ENCODE measurements around the gene NAA60. TPM values are rescaled to one million over a fixed set of nuclear protein-coding genes. Genes with fewer than 3 reads are reported as not detected.

The NAA60 gene
- total and polyA plus RNA-seq, 2 of the 13 experiments (the other 11 are each of a cell fraction or from before 2014, with no cell fraction given), result 14.7 to 32.0 TPM

GRCh38 chr16:3458852-3459361 lies 15.4 kb downstream of the NAA60 start (continued):
- TF ChIP-seq NFKBIZ (CRISPR knock-in tag; IDR thresholded peaks at IDR 0.05), result no peak
- no peak for TF ChIP-seq ZSCAN29 (CRISPR knock-in tag; conservative IDR thresholded peaks at IDR 0.05)
- peak; percentile 37; the same call in 1 of the 2 replicates for TF ChIP-seq DR1 (CRISPR knock-in tag; IDR thresholded peaks at IDR 0.05)
- TF ChIP-seq, protein P1, sequence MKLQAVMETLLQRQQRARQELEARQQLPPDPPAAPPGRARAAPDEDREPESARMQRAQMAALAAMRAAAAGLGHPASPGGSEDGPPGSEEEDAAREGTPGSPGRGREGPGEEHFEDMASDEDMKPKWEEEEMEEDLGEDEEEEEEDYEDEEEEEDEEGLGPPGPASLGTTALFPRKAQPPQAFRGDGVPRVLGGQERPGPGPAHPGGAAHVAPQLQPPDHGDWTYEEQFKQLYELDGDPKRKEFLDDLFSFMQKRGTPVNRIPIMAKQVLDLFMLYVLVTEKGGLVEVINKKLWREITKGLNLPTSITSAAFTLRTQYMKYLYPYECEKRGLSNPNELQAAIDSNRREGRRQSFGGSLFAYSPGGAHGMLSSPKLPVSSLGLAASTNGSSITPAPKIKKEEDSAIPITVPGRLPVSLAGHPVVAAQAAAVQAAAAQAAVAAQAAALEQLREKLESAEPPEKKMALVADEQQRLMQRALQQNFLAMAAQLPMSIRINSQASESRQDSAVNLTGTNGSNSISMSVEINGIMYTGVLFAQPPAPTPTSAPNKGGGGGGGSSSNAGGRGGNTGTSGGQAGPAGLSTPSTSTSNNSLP (IDR thresholded peaks at IDR 0.05; ENCODE audit: low read depth, low read length), result peak; percentile 74
- TF ChIP-seq PCBP1 (IDR thresholded peaks at IDR 0.05; ENCODE audit: borderline replicate concordance, low read depth, low read length), result no peak
- TF ChIP-seq ZBTB7A (CRISPR knock-in tag; IDR thresholded peaks at IDR 0.05), result no peak
- no peak for TF ChIP-seq BCL3 (CRISPR knock-in tag; IDR thresholded peaks at IDR 0.05)
- TF ChIP-seq ZBTB38 (CRISPR knock-in tag; IDR thresholded peaks at IDR 0.05), result no peak
- TF ChIP-seq ZNF207 (IDR thresholded peaks at IDR 0.05; ENCODE audit: borderline replicate concordance), result no peak
- no peak for TF ChIP-seq ZNF136 (CRISPR knock-in tag; IDR thresholded peaks at IDR 0.05; ENCODE audit: low read depth)
- no peak for TF ChIP-seq ZNF660 (CRISPR knock-in tag; IDR thresholded peaks at IDR 0.05; ENCODE audit: borderline replicate concordance, low read depth)
- peak; percentile 87 for TF ChIP-seq SSRP1 (CRISPR knock-in tag; IDR thresholded peaks at IDR 0.05)
- TF ChIP-seq ZNF576 (CRISPR knock-in tag; IDR thresholded peaks at IDR 0.05), result no peak
- TF ChIP-seq ZNF460 (CRISPR knock-in tag; IDR thresholded peaks at IDR 0.05; ENCODE audit: borderline replicate concordance), result no peak
- TF ChIP-seq ZNF446 (CRISPR knock-in tag; IDR thresholded peaks at IDR 0.05), result no peak
- TF ChIP-seq, protein P2, sequence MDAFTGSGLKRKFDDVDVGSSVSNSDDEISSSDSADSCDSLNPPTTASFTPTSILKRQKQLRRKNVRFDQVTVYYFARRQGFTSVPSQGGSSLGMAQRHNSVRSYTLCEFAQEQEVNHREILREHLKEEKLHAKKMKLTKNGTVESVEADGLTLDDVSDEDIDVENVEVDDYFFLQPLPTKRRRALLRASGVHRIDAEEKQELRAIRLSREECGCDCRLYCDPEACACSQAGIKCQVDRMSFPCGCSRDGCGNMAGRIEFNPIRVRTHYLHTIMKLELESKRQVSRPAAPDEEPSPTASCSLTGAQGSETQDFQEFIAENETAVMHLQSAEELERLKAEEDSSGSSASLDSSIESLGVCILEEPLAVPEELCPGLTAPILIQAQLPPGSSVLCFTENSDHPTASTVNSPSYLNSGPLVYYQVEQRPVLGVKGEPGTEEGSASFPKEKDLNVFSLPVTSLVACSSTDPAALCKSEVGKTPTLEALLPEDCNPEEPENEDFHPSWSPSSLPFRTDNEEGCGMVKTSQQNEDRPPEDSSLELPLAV (CRISPR knock-in tag; conservative IDR thresholded peaks at IDR 0.05; ENCODE audit: low read depth), result no peak
- TF ChIP-seq TARDBP (CRISPR knock-in tag; IDR thresholded peaks at IDR 0.05), result peak; percentile 39; the same call in 1 of the 2 replicates
- no peak for TF ChIP-seq PAF1 (CRISPR knock-in tag; IDR thresholded peaks at IDR 0.05)
- TF ChIP-seq ZNF720 (CRISPR knock-in tag; IDR thresholded peaks at IDR 0.05), result no peak
- no peak for TF ChIP-seq ONECUT2 (CRISPR knock-in tag; IDR thresholded peaks at IDR 0.05)
- no peak for TF ChIP-seq MEIS2 (CRISPR knock-in tag; IDR thresholded peaks at IDR 0.05)
- TF ChIP-seq PHF20 (CRISPR knock-in tag; IDR thresholded peaks at IDR 0.05), result no peak; the same call in 1 of the 2 replicates
- no peak for TF ChIP-seq NCOA2 (CRISPR knock-in tag; IDR thresholded peaks at IDR 0.05)
- no peak for TF ChIP-seq ZNF44 (CRISPR knock-in tag; IDR thresholded peaks at IDR 0.05)
- no peak for TF ChIP-seq SAFB2 (CRISPR knock-in tag; IDR thresholded peaks at IDR 0.05; ENCODE audit: borderline replicate concordance, low read depth)
- no peak for TF ChIP-seq ZNF792 (CRISPR knock-in tag; IDR thresholded peaks at IDR 0.05)
- TF ChIP-seq ZNF678 (CRISPR knock-in tag; IDR thresholded peaks at IDR 0.05), result 0 out of 2 replicates have a peak, but pooled peaks have one; percentile 42
